Measurements from ENCODE around the gene ADGRL2. TPM values are rescaled to one million over a fixed set of nuclear protein-coding genes. Genes with fewer than 3 reads are reported as not detected.

The ADGRL2 gene
- total and polyA plus RNA-seq, 2 donors: 12.1 to 18.9 TPM

DNA sequence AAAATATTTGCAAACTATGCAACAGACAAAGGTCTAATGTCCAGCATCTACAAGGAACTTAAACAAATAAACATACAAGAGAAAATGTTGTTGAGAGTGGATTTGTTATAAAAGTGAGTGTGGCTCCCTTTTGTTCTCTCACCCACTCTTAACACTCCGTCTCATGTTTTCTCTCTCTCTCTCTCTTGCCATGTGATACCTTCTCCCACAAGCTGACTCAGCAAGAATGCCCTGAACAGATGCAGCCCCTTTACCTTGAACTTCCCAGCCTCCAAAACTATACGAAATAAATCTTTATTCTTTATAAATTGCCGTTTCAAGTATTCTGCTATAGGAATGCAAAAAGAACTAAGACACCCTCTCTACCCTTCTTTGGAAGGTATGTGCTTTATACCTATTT, 234.1 kb downstream of the ADGRL2 start:
- WGBS: 90% methylated on average over 3 of the region's 3 CpGs
- H3K4me3 ChIP-seq (ENCODE audit: low read length in 2 of 2): no peak overlapping the region
- no peaks in the 10 kb centered on the region for H3K4me1 ChIP-seq (ENCODE audit: control insufficient read depth in 2 of 2, insufficient read depth in 2 of 2, low read length in 2 of 2)
- no peaks in the 10 kb centered on the region for H3K36me3 ChIP-seq (ENCODE audit: control insufficient read depth in 2 of 2, insufficient read depth in 2 of 2, low read length in 1 of 2)
- H3K27me3 ChIP-seq (ENCODE audit: control insufficient read depth in 2 of 2, insufficient read depth in 1 of 2, low read length in 1 of 2): no peaks in the 10 kb centered on the region
- DNase-seq (ENCODE audit: low read depth in 6 of 9, low spot score in 9 of 9): no peak
- no peak overlapping the region for H3K27ac ChIP-seq (ENCODE audit: low read depth in 1 of 2, low read length in 1 of 2)
- no peaks in the 10 kb centered on the region for H3K9me3 ChIP-seq (ENCODE audit: control insufficient read depth in 2 of 2, insufficient read depth in 1 of 2, low read length in 1 of 2)
